Gastroesophageal sphincter (tissue), 4 donors: ENCODE results near the gene GRID1. TPM values are rescaled to one million over a fixed set of nuclear protein-coding genes. Genes with fewer than 3 reads are reported as not detected.

Source experiments
- ATAC-seq: fragments of 150-250 bp; one replicate; pipeline ENCODE4 v1.9.1; 2016; ENCODE audit warnings: mild to moderate bottlenecking, moderate library complexity
- H3K27ac ChIP-seq, 4 donors: fragments of 200-600 bp; sonication (generic) in 3 of 4; 1 replicate in 3 of 4; 2 replicates in 1 of 4; pipeline ENCODE4 v1.5.1; 2016 to 2019
- H3K27me3 ChIP-seq: fragments of 200-600 bp; sonication (generic); one replicate; pipeline ENCODE4 v1.5.1; 2019
- H3K36me3 ChIP-seq, 2 donors: fragments of 200-600 bp; sonication (generic); one replicate each; pipeline ENCODE4 v1.5.1; 2019; ENCODE audit warnings: control low read depth in 1 of 2
- H3K4me1 ChIP-seq, 3 donors: fragments of 200-600 bp; sonication (generic); 1 replicate in 2 of 3; 2 replicates in 1 of 3; pipeline ENCODE4 v1.5.1; 2016 to 2019; ENCODE audit warnings: control low read depth in 2 of 3
- H3K4me3 ChIP-seq, 2 donors: fragments of 200-600 bp; sonication (generic); one replicate each; pipeline ENCODE4 v1.5.1; 2019; ENCODE audit warnings: mild to moderate bottlenecking in 1 of 2, moderate library complexity in 1 of 2
- H3K9me3 ChIP-seq, 3 donors: fragments of 200-600 bp; sonication (generic); one replicate each; pipeline ENCODE4 v1.5.1; 2017 to 2019; ENCODE audit warnings: control low read depth in 2 of 3
- EP300 ChIP-seq: sonication (generic); formaldehyde crosslinking; IDR thresholded peaks from one replicate; pipeline ENCODE4 v1.6.1; 2017; ENCODE audit warnings: antibody characterized with exemption, mild to moderate bottlenecking
- POLR2A ChIP-seq, 2 donors: fragments of 450-650 bp; IDR thresholded peaks; one replicate each; pipeline ENCODE4 v1.6.1; 2017; ENCODE audit warnings: antibody characterized with exemption in 2 of 2, mild to moderate bottlenecking in 2 of 2, moderate library complexity in 1 of 2
- POLR2AphosphoS5 ChIP-seq: sonication (generic); formaldehyde crosslinking; IDR thresholded peaks from one replicate; pipeline ENCODE4 v1.6.1; 2017; ENCODE audit warnings: antibody characterized with exemption
- WGBS, 2 donors: methylation state at CpG; one replicate each; pipeline ENCODE4 v1.1.5; 2018; ENCODE audit warnings: low coverage in 1 of 2; 5-methylcytosine and 5-hydroxymethylcytosine counted together
- total RNA-seq, 4 donors: library from RNA; depleted of rRNA; stranded (reverse); fragments of >200 nt; gene quantifications; one replicate each; pipeline ENCODE4 v1.1.0, GENCODE V29; 2016
- TF ChIP-seq, protein P1 (sequence below), 4 experiments: fragments of 200-600 bp in 2 of 4; fragments of 450-650 bp in 2 of 4; sonication (generic) in 1 of 4; IDR thresholded peaks; one replicate each; pipeline ENCODE4 v1.5.1; 2017 to 2019; ENCODE audit warnings: antibody characterized with exemption in 4 of 4, mild to moderate bottlenecking in 2 of 4, moderate library complexity in 2 of 4

Gene GRID1
- total RNA-seq, 4 donors from 2014 or later = 1.2 to 2.7 (median 1.7) TPM

DNA sequence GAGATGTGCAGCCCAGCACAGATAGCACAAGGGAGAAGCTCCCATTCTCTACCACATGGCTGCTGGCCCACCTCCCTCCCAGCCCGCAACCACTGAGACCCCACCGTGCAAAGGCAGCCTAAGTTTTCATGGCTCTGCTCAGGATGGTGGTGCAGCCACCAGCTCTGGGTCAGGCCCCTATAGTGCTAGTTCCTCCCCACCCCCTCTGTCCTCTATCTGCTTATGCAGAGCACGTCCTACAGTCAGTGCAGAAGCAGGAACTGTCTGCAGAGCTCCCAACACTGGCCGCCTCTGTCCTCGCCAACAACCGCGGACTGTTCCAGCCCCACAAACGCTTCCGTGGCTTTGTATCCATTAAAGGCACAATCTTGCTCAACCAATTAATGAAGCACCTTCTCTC, 278.9 kb downstream of the GRID1 start:
- H3K27ac ChIP-seq = no peak overlapping the region
- H3K9me3 ChIP-seq = no peaks in the 10 kb centered on the region
- H3K4me1 ChIP-seq = no peaks in the 10 kb centered on the region
- no peak for TF ChIP-seq POLR2A (IDR thresholded peaks at IDR 0.05)
- no peak for TF ChIP-seq POLR2AphosphoS5
- TF ChIP-seq EP300 = no peak
- TF ChIP-seq, protein P1, sequence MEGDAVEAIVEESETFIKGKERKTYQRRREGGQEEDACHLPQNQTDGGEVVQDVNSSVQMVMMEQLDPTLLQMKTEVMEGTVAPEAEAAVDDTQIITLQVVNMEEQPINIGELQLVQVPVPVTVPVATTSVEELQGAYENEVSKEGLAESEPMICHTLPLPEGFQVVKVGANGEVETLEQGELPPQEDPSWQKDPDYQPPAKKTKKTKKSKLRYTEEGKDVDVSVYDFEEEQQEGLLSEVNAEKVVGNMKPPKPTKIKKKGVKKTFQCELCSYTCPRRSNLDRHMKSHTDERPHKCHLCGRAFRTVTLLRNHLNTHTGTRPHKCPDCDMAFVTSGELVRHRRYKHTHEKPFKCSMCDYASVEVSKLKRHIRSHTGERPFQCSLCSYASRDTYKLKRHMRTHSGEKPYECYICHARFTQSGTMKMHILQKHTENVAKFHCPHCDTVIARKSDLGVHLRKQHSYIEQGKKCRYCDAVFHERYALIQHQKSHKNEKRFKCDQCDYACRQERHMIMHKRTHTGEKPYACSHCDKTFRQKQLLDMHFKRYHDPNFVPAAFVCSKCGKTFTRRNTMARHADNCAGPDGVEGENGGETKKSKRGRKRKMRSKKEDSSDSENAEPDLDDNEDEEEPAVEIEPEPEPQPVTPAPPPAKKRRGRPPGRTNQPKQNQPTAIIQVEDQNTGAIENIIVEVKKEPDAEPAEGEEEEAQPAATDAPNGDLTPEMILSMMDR (IDR thresholded peaks at IDR 0.05) = no peak
- H3K27me3 ChIP-seq = peaks cover 10% of the 10 kb centered on the region
- no peak for ATAC-seq
- H3K36me3 ChIP-seq = no peaks in the 10 kb centered on the region
- H3K4me3 ChIP-seq = no peak overlapping the region
- 43 to 89% methylated on average over 3 to 8 of the region's 9 CpGs for WGBS, 2 donors

DNA sequence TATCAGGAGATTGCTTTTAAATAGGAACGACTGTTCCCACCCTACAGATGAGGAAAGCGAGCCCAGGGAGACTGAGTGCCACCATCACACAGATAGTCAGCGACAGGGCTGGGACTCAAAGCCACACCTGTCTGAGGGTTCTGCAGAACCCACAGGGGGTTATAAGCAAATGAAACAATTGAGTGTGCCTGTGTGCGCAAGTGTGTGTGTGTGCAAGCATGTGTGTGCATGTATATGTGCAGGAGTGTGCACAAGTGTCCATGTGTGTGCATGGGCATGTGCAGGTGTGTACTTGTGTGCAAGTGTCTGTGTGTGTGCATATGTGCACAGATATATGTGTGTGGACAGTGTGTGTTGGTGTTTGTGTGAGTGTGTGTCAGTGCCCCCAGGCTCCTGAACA, 280.2 kb downstream of the GRID1 start:
- no peak for ATAC-seq
- H3K27me3 ChIP-seq = peaks cover 10% of the 10 kb centered on the region
- H3K9me3 ChIP-seq = no peaks in the 10 kb centered on the region
- H3K36me3 ChIP-seq = no peaks in the 10 kb centered on the region
- no peak for TF ChIP-seq POLR2AphosphoS5
- no peak for TF ChIP-seq POLR2A (IDR thresholded peaks at IDR 0.05)
- TF ChIP-seq, protein P1 (IDR thresholded peaks at IDR 0.05) = no peak
- no peak for TF ChIP-seq EP300
- WGBS, 2 donors = 60 to 96% methylated on average over 1 to 4 of the region's 4 CpGs
- no peaks in the 10 kb centered on the region for H3K4me1 ChIP-seq
- no peak overlapping the region for H3K27ac ChIP-seq
- no peak overlapping the region for H3K4me3 ChIP-seq

DNA sequence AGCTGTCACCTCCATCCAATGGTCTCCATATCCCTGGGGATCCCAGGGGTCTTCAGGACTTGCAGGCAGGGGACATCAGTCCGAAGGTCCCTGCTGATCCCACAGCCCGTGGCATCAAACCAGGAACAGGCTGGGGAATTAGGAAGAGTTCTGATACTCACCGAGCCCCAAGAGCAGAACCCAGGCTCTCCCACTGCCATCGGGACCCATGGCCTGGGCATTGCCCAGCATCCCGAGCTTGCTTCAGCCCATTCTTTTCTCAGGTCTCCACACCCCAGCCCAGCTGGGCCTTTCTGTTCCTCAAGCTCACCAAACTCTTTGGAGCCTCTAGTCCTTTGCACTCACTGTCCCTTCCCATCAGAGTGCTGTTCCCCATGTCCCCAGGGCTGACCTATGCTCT, 280.9 kb downstream of the GRID1 start:
- Histone ChIP-seq H3K27me3 (peaks cover 10% of the 10 kb centered on the region), H3K27ac (no peak overlapping the region), H3K4me3 (no peak overlapping the region), H3K4me1 (no peaks in the 10 kb centered on the region), H3K36me3 (no peaks in the 10 kb centered on the region), H3K9me3 (no peaks in the 10 kb centered on the region)
- 81 to 92% methylated on average over 3 of the region's 5 CpGs for WGBS, 2 donors
- TF ChIP-seq, protein P1 (IDR thresholded peaks at IDR 0.05) = no peak
- TF ChIP-seq POLR2AphosphoS5 (no peak), EP300 (no peak)
- no peak for ATAC-seq

DNA sequence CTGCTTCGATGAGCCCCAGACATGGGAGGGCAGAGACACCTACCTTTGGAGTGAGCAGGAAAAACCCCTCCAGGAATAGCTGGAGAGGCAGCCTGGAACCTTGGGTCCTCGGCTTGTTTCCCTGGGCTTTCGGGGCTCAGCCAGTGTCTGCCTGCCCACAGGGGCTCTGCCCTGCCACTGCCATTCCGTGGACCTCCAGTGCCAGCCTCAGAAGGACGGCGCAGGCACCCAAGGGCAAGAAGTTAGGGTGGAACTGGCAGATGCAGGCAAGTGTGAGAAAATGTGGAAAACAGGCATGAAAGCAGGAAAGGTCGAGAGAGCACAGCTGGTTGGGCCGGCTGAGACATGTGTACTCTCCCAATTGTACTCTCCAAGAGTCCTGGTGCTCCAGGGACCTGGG, 281.5 kb downstream of the GRID1 start:
- ATAC-seq = no peak
- 28 to 70% methylated on average over 3 of the region's 8 CpGs for WGBS, 2 donors

DNA sequence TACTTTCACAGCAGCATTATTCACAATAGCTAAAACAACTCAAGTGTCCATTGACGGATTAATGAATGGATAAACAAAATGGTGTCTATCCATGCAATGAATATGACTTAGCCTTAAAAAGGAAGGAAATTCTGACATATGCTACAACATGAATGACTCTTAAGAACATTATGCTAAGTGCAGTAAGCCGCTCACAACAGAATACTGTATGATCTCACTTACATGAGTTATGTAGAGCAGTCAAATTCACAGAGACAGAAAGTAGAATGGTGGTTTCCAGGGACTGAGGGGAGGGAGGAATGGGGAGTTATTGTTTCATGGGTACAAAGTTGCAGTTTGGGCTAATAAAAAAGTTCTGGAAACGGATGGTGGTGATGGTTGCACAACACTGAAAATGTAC, 282.0 kb downstream of the GRID1 start:
- Histone ChIP-seq H3K4me1 (no peaks in the 10 kb centered on the region), H3K27ac (no peak overlapping the region), H3K36me3 (no peaks in the 10 kb centered on the region), H3K4me3 (no peak overlapping the region), H3K9me3 (no peaks in the 10 kb centered on the region), H3K27me3 (peaks cover 10% of the 10 kb centered on the region)
- 67 to 78% methylated on average over 2 to 3 of the region's 3 CpGs for WGBS, 2 donors
- no peak for ATAC-seq
- TF ChIP-seq EP300 (no peak), POLR2A (IDR thresholded peaks at IDR 0.05) (no peak), POLR2AphosphoS5 (no peak)
- TF ChIP-seq, protein P1 (IDR thresholded peaks at IDR 0.05) = no peak

More for the DNA sequence above, 281.5 kb downstream of the GRID1 start:
- Histone ChIP-seq H3K36me3 (no peaks in the 10 kb centered on the region), H3K27ac (no peak overlapping the region), H3K9me3 (no peaks in the 10 kb centered on the region), H3K4me1 (no peaks in the 10 kb centered on the region), H3K27me3 (peaks cover 10% of the 10 kb centered on the region), H3K4me3 (no peak overlapping the region)
- TF ChIP-seq POLR2AphosphoS5 = no peak
- TF ChIP-seq, protein P1 (IDR thresholded peaks at IDR 0.05) = no peak
- no peak for TF ChIP-seq EP300
- TF ChIP-seq POLR2A (IDR thresholded peaks at IDR 0.05) = no peak
